K562 (cell line): ENCODE results near the gene ANKFN1. TPM values are rescaled to one million over a fixed set of nuclear protein-coding genes. Genes with fewer than 3 reads are reported as not detected.

ENCODE experiments used
- ATAC-seq: fragments of 200-7000 bp; cut with Tn5 transposase; 3 replicates; pipeline ENCODE4 v1.9.1; 2020; ENCODE audit warnings: moderate library complexity
- BruUV-seq: library from RNA; stranded (reverse); fragments of 400-500 nt; replicated peaks from 2 replicates; lab custom pipeline; 2021; lab: Mats Ljungman, UMichigan
- CTCF ChIA-PET: fragments of 300-600 bp; formaldehyde crosslinking; extraction: SDS; loops from one replicate; lab custom pipeline; 2021; ENCODE audit warnings: low intra/inter-chr PET ratio; lab: Yijun Ruan, JAX
- POLR2A ChIA-PET: fragments of 300-600, 350-650 bp; sonication (Branson Sonifier 250); formaldehyde crosslinking; extraction: SDS; loops from one replicate; lab custom pipeline; 2021; ENCODE audit warnings: antibody characterized with exemption, inconsistent platforms; lab: Yijun Ruan, JAX
- DNase-seq, 4 experiments: peaks; one replicate each; pipeline versions ENCODE4 v3.0.0 to v3.0.0-alpha.2; 2011 to 2018; ENCODE audit warnings: low spot score in 3 of 4, mixed read lengths in 3 of 4; ENCODE audit errors: extremely low read depth in 1 of 4
- FAIRE-seq: peaks from 2 replicates; lab custom pipeline; 2011; peaks lifted over from hg19 to GRCh38; lab: Jason Lieb, UNC
- H2AFZ ChIP-seq: 2 replicates; pipeline ENCODE4 v1.6.0; 2011; ENCODE audit warnings: low read depth, low read length, control low read depth, inconsistent platforms
- H3K27ac ChIP-seq: fragments of 200-600 bp; 3 replicates; pipeline ENCODE4 v1.8.0; 2011; ENCODE audit warnings: low read depth, mild to moderate bottlenecking, control low read depth, inconsistent platforms, low read length, moderate library complexity, mixed read lengths; ENCODE audit errors: extremely low read depth
- H3K27me3 ChIP-seq, 2 experiments: fragments of 300-600 bp in 1 of 2; 2 replicates in 1 of 2; 3 replicates in 1 of 2; pipeline versions ENCODE4 v1.6.0 to v1.8.0; 2011; ENCODE audit warnings: inconsistent platforms in 2 of 2, low read length in 2 of 2, mild to moderate bottlenecking in 1 of 2, mixed read lengths in 1 of 2, moderate library complexity in 1 of 2; ENCODE audit not compliant: control insufficient read depth in 2 of 2, insufficient read depth in 2 of 2
- H3K36me3 ChIP-seq: fragments of 300-600 bp; 3 replicates; pipeline ENCODE4 v1.8.0; 2011; ENCODE audit warnings: mild to moderate bottlenecking, low read length, inconsistent platforms; ENCODE audit not compliant: control insufficient read depth, insufficient read depth
- H3K4me1 ChIP-seq, 2 experiments: fragments of 200-600 bp in 1 of 2; replicated peaks in 1 of 2; 2 replicates in 1 of 2; 3 replicates in 1 of 2; pipeline versions ENCODE4 v1.5.1 to v1.8.0; 2011; ENCODE audit warnings: inconsistent platforms in 2 of 2, low read length in 2 of 2, mild to moderate bottlenecking in 1 of 2, mixed read lengths in 1 of 2, moderate library complexity in 1 of 2; ENCODE audit not compliant: control insufficient read depth in 2 of 2, insufficient read depth in 2 of 2
- H3K4me2 ChIP-seq: 2 replicates; pipeline ENCODE4 v1.6.1; 2011; ENCODE audit warnings: low read length, control low read depth, inconsistent platforms, mixed read lengths; ENCODE audit not compliant: insufficient read depth
- H3K4me3 ChIP-seq: fragments of 200-600 bp; sonication (generic), shearing (Covaris generic); 2 replicates; pipeline ENCODE4 v1.5.1; 2016; ENCODE audit warnings: control low read depth, inconsistent platforms
- H3K79me2 ChIP-seq: fragments of 200-600 bp; 3 replicates; pipeline ENCODE4 v1.8.0; 2011; ENCODE audit warnings: low read length, inconsistent platforms; ENCODE audit not compliant: control insufficient read depth, insufficient read depth
- H3K9ac ChIP-seq, 2 experiments: 2 replicates each; pipeline versions ENCODE4 v1.6.0 to v1.6.1; 2011; ENCODE audit warnings: low read depth in 2 of 2, low read length in 2 of 2, control low read depth in 1 of 2, inconsistent platforms in 1 of 2, mild to moderate bottlenecking in 1 of 2, mixed read lengths in 1 of 2; ENCODE audit not compliant: insufficient read depth in 1 of 2
- H3K9me1 ChIP-seq: one replicate; pipeline ENCODE4 v1.6.0; 2011; ENCODE audit warnings: inconsistent platforms, mild to moderate bottlenecking, low read length, moderate library complexity; ENCODE audit not compliant: control insufficient read depth, insufficient read depth
- H3K9me3 ChIP-seq: replicated peaks from 2 replicates; pipeline ENCODE4 v1.5.1; 2011; ENCODE audit warnings: low read depth, low read length, inconsistent platforms; ENCODE audit not compliant: control insufficient read depth, insufficient read depth
- H4K20me1 ChIP-seq: replicated peaks from 2 replicates; pipeline ENCODE4 v1.6.1; 2011; ENCODE audit warnings: low read length, inconsistent platforms, mixed read lengths; ENCODE audit not compliant: control insufficient read depth, insufficient read depth
- CEBPG ChIP-seq, 3 experiments: fragments of 200-800 bp in 1 of 3; sonication (Bioruptor generic) in 1 of 3; sonication (generic) in 1 of 3; formaldehyde crosslinking in 1 of 3; IDR thresholded peaks in 2 of 3; conservative IDR thresholded peaks in 1 of 3; 2 replicates each; pipeline versions ENCODE4 v1.6.1 to v1.8.0; 2016 to 2022; ENCODE audit warnings: missing compliant biosample characterization in 2 of 3, missing genetic modification characterization in 2 of 3, mild to moderate bottlenecking in 1 of 3, missing genetic modification reagents in 1 of 3
- PCBP1 ChIP-seq: fragments of 200-400 bp; formaldehyde crosslinking; IDR thresholded peaks from 2 replicates; pipeline ENCODE4 v1.6.1; 2018; ENCODE audit warnings: mild to moderate bottlenecking, low read depth, low read length; ENCODE audit not compliant: poor library complexity, severe bottlenecking
- PRPF4 ChIP-seq: fragments of 200-400 bp; formaldehyde crosslinking; IDR thresholded peaks from one replicate; pipeline ENCODE4 v1.6.1; 2017; ENCODE audit warnings: low read length, low read depth, mild to moderate bottlenecking; ENCODE audit not compliant: insufficient read depth, poor library complexity, severe bottlenecking
- STAT5A ChIP-seq: IDR thresholded peaks from 2 replicates; pipeline ENCODE4 v1.6.1; 2012; ENCODE audit warnings: low read length, inconsistent platforms, borderline replicate concordance
- TEAD4 ChIP-seq, 2 experiments: sonication (generic) in 1 of 2; formaldehyde crosslinking in 1 of 2; IDR thresholded peaks; 2 replicates each; pipeline versions ENCODE4 v1.6.1 to v1.8.0; 2012 to 2022; ENCODE audit warnings: borderline replicate concordance in 1 of 2, inconsistent platforms in 1 of 2, low read length in 1 of 2, mild to moderate bottlenecking in 1 of 2, missing genetic modification reagents in 1 of 2
- ZNF518B ChIP-seq: fragments of 250-450 bp; sonication (Bioruptor Pico); IDR thresholded peaks from 2 replicates; pipeline ENCODE4 v1.5.0; 2021; ENCODE audit warnings: mild to moderate bottlenecking, moderate library complexity
- WGBS: fragments of 100-300 bp; shearing (Covaris generic); methylation state at CpG from one replicate; pipeline ENCODE4 v1.1.6; 2016; ENCODE audit warnings: low coverage, mixed read lengths; ENCODE audit not compliant: insufficient coverage; ENCODE audit errors: missing lambda C conversion rate; 5-methylcytosine and 5-hydroxymethylcytosine counted together
- in situ Hi-C: fragments of 300-500 bp; cut with MboI; formaldehyde crosslinking; loops from 4 replicates; pipeline ENCODE4 v1.15.0; 2018; ENCODE audit warnings: inconsistent platforms, mixed read lengths
- intact Hi-C: fragments of 100-400 bp; cut with micrococcal nuclease; formaldehyde crosslinking; loops from 2 replicates; pipeline ENCODE4 v1.14.2; 2022
- polyA plus RNA-seq, 8 experiments: library from polyadenylated mRNA; depleted of rRNA in 4 of 8; stranded (reverse) in 5 of 8; unstranded in 3 of 8; fragments of >200 nt; fragmentation: Nextera tagmentation in 2 of 8; fragmentation: Illumina TruSeq in 1 of 8; extraction: Ambion mirVana in 2 of 8; extraction: Trizol in 1 of 8; gene quantifications; 2 replicates each; pipeline versions ENCODE4 v1.2.1 to v1.2.3, GENCODE V29; 2011 to 2014; ENCODE audit warnings: inconsistent platforms in 1 of 8, missing spikeins in 1 of 8
- total RNA-seq, 7 experiments: library from RNA; depleted of rRNA in 6 of 7; stranded (reverse); fragments of >200 nt in 6 of 7; fragmentation: Illumina TruSeq in 2 of 7; extraction: Trizol in 2 of 7; gene quantifications; 2 replicates each; pipeline versions ENCODE4 v1.2.1 to v1.2.3, GENCODE V29; 2011 to 2021; ENCODE audit warnings: low replicate concordance in 1 of 7
- TF ChIP-seq, protein P1 (sequence below): fragments of 450-650 bp; IDR thresholded peaks from 2 replicates; pipeline ENCODE4 v1.6.1; 2016
- TF ChIP-seq, protein P2 (sequence below): sonication (generic); formaldehyde crosslinking; IDR thresholded peaks from 2 replicates; pipeline ENCODE4 v1.8.0; 2022; ENCODE audit warnings: missing genetic modification reagents, mild to moderate bottlenecking, moderate library complexity, borderline replicate concordance

ANKFN1 gene
- total and polyA plus RNA-seq, 9 of the 15 experiments (the other 6 are each of a cell fraction or from before 2014, with no cell fraction given), result 0.04 to 0.39 (median 0.15) TPM; not detected in 1

DNA sequence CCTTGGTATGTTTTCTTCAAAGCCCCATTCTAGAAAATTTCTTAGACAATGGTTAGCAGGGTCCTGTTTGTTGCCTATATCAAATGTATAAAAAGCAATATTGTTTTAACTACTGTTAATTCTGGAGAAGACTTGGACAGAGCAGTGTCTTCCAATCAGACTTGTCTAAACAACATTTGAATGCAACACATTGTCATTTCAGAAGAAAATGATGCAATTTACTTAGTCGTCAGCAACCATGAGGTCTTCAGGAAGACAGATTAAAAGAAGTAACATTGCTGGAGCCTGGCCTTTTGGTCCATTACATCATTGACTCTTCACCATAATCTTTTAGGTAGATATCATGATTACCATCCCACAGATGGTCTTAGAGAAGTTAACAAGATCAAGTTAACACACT lies 94.5 kb downstream of the ANKFN1 start:
- H3K4me3 ChIP-seq, result no peak overlapping the region
- ChIA-PET POLR2A (no interaction called here), CTCF (no interaction called here)
- 0% methylated on average over 1 of the region's 1 CpG for WGBS
- no peaks in the 10 kb centered on the region for H3K9me1 ChIP-seq
- no peak overlapping the region for H2AFZ ChIP-seq
- H3K36me3 ChIP-seq, result no peaks in the 10 kb centered on the region
- no peak overlapping the region for H3K4me2 ChIP-seq
- TF ChIP-seq, protein P1, sequence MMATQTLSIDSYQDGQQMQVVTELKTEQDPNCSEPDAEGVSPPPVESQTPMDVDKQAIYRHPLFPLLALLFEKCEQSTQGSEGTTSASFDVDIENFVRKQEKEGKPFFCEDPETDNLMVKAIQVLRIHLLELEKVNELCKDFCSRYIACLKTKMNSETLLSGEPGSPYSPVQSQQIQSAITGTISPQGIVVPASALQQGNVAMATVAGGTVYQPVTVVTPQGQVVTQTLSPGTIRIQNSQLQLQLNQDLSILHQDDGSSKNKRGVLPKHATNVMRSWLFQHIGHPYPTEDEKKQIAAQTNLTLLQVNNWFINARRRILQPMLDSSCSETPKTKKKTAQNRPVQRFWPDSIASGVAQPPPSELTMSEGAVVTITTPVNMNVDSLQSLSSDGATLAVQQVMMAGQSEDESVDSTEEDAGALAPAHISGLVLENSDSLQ, result no peak
- TF ChIP-seq CEBPG (CRISPR knock-in tag; IDR thresholded peaks at IDR 0.05), result no peak
- TF ChIP-seq CEBPG (tag; conservative IDR thresholded peaks at IDR 0.05 in 1 of 2, IDR thresholded peaks at IDR 0.05 in 1 of 2), result peak in 1 of 2 experiments; percentile 61; a peak in 2 of 4 replicates
- H3K4me1 ChIP-seq, result no peaks in the 10 kb centered on the region
- no peaks in the 10 kb centered on the region for H4K20me1 ChIP-seq
- in situ Hi-C loops (no loop called here), intact Hi-C loops (no loop called here)
- H3K9ac ChIP-seq, result no peak overlapping the region
- H3K27ac ChIP-seq, result no peak overlapping the region
- no peaks in the 10 kb centered on the region for H3K79me2 ChIP-seq
- DNase-seq (no peak), FAIRE-seq (no peak), ATAC-seq (no peak)
- BruUV-seq, result no TSS peak
- no peaks in the 10 kb centered on the region for H3K27me3 ChIP-seq
- no peaks in the 10 kb centered on the region for H3K9me3 ChIP-seq

- no peaks in the 10 kb centered on the region for H3K79me2 ChIP-seq
- no TSS peak for BruUV-seq
- no peak overlapping the region for H3K4me2 ChIP-seq
- ATAC-seq (no peak), FAIRE-seq (no peak), DNase-seq (no peak)
- no peaks in the 10 kb centered on the region for H3K9me1 ChIP-seq
- H3K27ac ChIP-seq, result no peak overlapping the region
- no peaks in the 10 kb centered on the region for H3K4me1 ChIP-seq
- H4K20me1 ChIP-seq, result no peaks in the 10 kb centered on the region
- H3K4me3 ChIP-seq, result no peak overlapping the region
- intact Hi-C loops, result no loop called here
- CTCF ChIA-PET, result no interaction called here
- no peaks in the 10 kb centered on the region for H3K9me3 ChIP-seq
- 0% methylated on average over 1 of the region's 1 CpG for WGBS
- H3K9ac ChIP-seq, result no peak overlapping the region
- H2AFZ ChIP-seq, result no peak overlapping the region
- in situ Hi-C loops, result no loop called here
- no peaks in the 10 kb centered on the region for H3K36me3 ChIP-seq
- POLR2A ChIA-PET, result no interaction called here
- H3K27me3 ChIP-seq, result no peaks in the 10 kb centered on the region; a peak in 1 of 5 replicates
- no peak for TF ChIP-seq TEAD4 (IDR thresholded peaks at IDR 0.05; ENCODE audit: low read length)
- no peak for TF ChIP-seq TEAD4 (CRISPR knock-in tag; IDR thresholded peaks at IDR 0.05; ENCODE audit: borderline replicate concordance)
- TF ChIP-seq STAT5A, result no peak
- TF ChIP-seq ZNF518B (CRISPR knock-in tag), result no peak
- TF ChIP-seq, protein P2, sequence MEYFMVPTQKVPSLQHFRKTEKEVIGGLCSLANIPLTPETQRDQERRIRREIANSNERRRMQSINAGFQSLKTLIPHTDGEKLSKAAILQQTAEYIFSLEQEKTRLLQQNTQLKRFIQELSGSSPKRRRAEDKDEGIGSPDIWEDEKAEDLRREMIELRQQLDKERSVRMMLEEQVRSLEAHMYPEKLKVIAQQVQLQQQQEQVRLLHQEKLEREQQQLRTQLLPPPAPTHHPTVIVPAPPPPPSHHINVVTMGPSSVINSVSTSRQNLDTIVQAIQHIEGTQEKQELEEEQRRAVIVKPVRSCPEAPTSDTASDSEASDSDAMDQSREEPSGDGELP (CRISPR knock-in tag), result no peak
- TF ChIP-seq PCBP1, result no peak
- no peak for TF ChIP-seq PRPF4
These were observed 103.8 kb downstream of the ANKFN1 start for GRCh38 chr17:56257075-56257474.
